Heart left ventricle (tissue), 16 donors: ENCODE data around the gene ADCY10. TPM values are rescaled to one million over a fixed set of nuclear protein-coding genes. Genes with fewer than 3 reads are reported as not detected.

Source experiments
- ATAC-seq, 4 donors: fragments of 200-7000 bp; cut with Tn5 transposase; one replicate each; pipeline ENCODE4 v1.9.1; 2020 to 2022; ENCODE audit warnings: moderate library complexity in 4 of 4, mild to moderate bottlenecking in 3 of 4, moderate number of reproducible peaks in 1 of 4
- DNase-seq, 5 donors: peaks; one replicate each; pipeline ENCODE4 v3.0.0-alpha.2; 2020
- H3K27ac ChIP-seq, 12 donors: fragments of 200-600 bp; sonication (generic) in 4 of 12; one replicate each; pipeline versions ENCODE4 v1.5.0 to v1.8.0; 2016 to 2022; ENCODE audit warnings: mild to moderate bottlenecking in 2 of 12
- H3K27me3 ChIP-seq, 9 donors: fragments of 200-600 bp; sonication (generic) in 2 of 9; one replicate each; pipeline versions ENCODE4 v1.5.1 to v1.8.0; 2016 to 2022; ENCODE audit warnings: mild to moderate bottlenecking in 3 of 9
- H3K36me3 ChIP-seq, 9 donors: fragments of 200-600 bp; sonication (generic) in 2 of 9; one replicate each; pipeline versions ENCODE4 v1.5.0 to v1.8.0; 2018 to 2022; ENCODE audit warnings: mild to moderate bottlenecking in 2 of 9
- H3K4me1 ChIP-seq, 12 donors: fragments of 200-600 bp; sonication (generic) in 4 of 12; one replicate each; pipeline versions ENCODE4 v1.5.0 to v1.8.0; 2016 to 2022; ENCODE audit warnings: mild to moderate bottlenecking in 3 of 12
- H3K4me3 ChIP-seq, 12 donors: fragments of 200-600 bp; sonication (generic) in 4 of 12; one replicate each; pipeline versions ENCODE4 v1.5.0 to v1.8.0; 2017 to 2022; ENCODE audit warnings: mild to moderate bottlenecking in 9 of 12, moderate library complexity in 4 of 12
- H3K9me3 ChIP-seq, 12 donors: fragments of 200-600 bp; sonication (generic) in 4 of 12; one replicate each; pipeline versions ENCODE4 v1.5.0 to v1.8.0; 2016 to 2022; ENCODE audit warnings: mild to moderate bottlenecking in 1 of 12
- POLR2A ChIP-seq, 2 donors: fragments of 450-650 bp; IDR thresholded peaks; one replicate each; pipeline ENCODE4 v1.6.1; 2017; ENCODE audit warnings: antibody characterized with exemption in 2 of 2, mild to moderate bottlenecking in 2 of 2, moderate library complexity in 2 of 2
- WGBS, 4 donors: extraction: QIAGEN DNeasy Blood & Tissue Kit in 2 of 4; methylation state at CpG; one replicate each; pipeline versions ENCODE4 v1.1.5 to v1.1.7; 2013 to 2018; 5-methylcytosine and 5-hydroxymethylcytosine counted together
- intact Hi-C, 10 donors: fragments of 100-400 bp; cut with DNase I; formaldehyde crosslinking; loops; one replicate each; pipeline versions ENCODE4 v1.11.1 to v1.14.2; 2022
- polyA plus RNA-seq, 2 donors: library from polyadenylated mRNA; stranded (reverse); fragments of 200-250 nt; gene quantifications; one replicate each; pipeline ENCODE4 v1.2.3, GENCODE V29; 2013
- total RNA-seq, 9 donors: library from RNA; depleted of rRNA in 2 of 9; stranded (reverse); fragments of >200 nt in 2 of 9; fragmentation: NEBNext Ultra II Directional in 3 of 9; extraction: Animal tissue kit (Norgen Biotek cat#: 25700) in 3 of 9; gene quantifications; one replicate each; pipeline versions ENCODE4 v1.1.0 to v1.2.4, GENCODE V29; 2016 to 2023
- TF ChIP-seq, protein P1 (sequence below), 12 donors: fragments of 200-600 bp; sonication (generic) in 4 of 12; IDR thresholded peaks; one replicate each; pipeline versions ENCODE4 v1.5.0 to v1.8.0; 2018 to 2022; ENCODE audit warnings: antibody characterized with exemption in 12 of 12, mild to moderate bottlenecking in 5 of 12
- donor health status: ischemic (EF 13 %, LVEDD 7.1; RV severe dilation, severe dysfunction).
- donor health status: healthy with polysubstance abuse.
- donor health status: DM: no; HTN: yes; CAD: no.
- donor health status: DM: no; HTN: no; CAD: no.
- donor health status: ischemic (EF 25% LVEDD 6.9; RV normal size, moderate dysfunction).
- donor health status: ischemic (EF 25% LVEDD 5.7; RV mildly dilated, moderate dysfunction).
- donor health status: healthy.
- donor health status: DM: yes; HTN: yes; CAD: no.
- donor health status: ischemic (EF 35%, LVEDD 5.7; RV mildly dilated, moderate dysfunction).
- donor health status: nonischemic (EF 11% LVEDD 7.7; RV severe dilation, severe dysfunction).
- donor health status: DM: yes; HTN: yes; CAD: no.
- donor health status: PGD.
- donor health status: ischemic (EF 29% LVEDD 5.4; RV normal size, mild dysfunction).
- donor health status: nonischemic (EF 23%, LVEDD 6.1; RV moderate dilation, normal function).

ADCY10 gene
- total and polyA plus RNA-seq, 11 donors, result 0.07 to 0.83 (median 0.32) TPM; not detected in 1

DNA sequence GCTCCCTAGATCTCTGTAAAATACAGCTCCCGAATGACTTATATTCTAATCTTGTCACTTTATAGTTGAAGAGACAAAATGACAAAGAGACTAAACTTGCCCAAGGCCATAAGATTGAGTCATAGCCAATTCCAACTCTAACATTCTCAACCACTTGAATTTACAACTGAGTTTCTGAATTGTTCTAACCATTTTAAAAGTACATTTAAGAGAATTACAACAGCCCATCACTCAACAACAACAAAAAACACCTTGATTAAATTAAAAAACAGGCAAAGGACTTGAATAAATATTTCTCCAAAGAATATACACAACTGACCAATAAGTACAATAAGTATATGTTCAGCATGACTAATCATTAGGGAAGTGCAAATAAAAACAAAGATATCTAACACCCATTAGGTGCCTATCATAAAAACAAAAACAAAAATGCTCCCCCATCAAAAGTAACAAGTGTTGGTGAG lies 8.7 kb upstream of the ADCY10 start:
- intact Hi-C loops, result no loop called here
- peak overlapping the region in 10 of 12 donors; percentile 0 to 67 (median 50) for H3K27ac ChIP-seq

DNA sequence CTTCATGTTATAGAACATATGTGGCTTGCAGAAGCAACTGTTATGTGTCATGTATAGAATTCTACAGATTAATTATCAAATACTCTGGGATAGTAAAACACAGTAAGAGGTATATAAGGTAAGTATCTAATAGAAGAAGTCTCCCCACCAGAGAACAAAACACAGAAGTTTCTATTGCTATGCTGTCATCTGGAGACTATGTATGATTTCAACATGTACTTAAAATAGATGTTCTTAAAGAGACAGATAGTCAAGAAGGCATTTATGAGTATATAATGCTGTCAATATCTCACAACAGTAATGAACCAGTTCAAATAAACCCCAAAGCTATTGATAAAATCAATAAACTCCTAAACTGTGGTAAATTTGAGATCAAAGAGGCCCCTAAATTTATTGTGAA lies 8.1 kb upstream of the ADCY10 start:
- ATAC-seq, result peak; percentile 61 to 84 (median 80)
- H3K9me3 ChIP-seq, result no peaks in the 10 kb centered on the region
- peak overlapping the region in 10 of 12 donors; percentile 0 to 67 (median 50) for H3K27ac ChIP-seq
- no peak for DNase-seq
- H3K4me3 ChIP-seq, result peak overlapping the region in 3 of 12 donors; percentile 2 to 9 (median 8)
- H3K36me3 ChIP-seq, result peaks cover 0 to 44% (median 21%) of the 10 kb centered on the region in 9 donors
- no peaks in the 10 kb centered on the region for H3K27me3 ChIP-seq
- TF ChIP-seq POLR2A (IDR thresholded peaks at IDR 0.05), result no peak
- TF ChIP-seq, protein P1, sequence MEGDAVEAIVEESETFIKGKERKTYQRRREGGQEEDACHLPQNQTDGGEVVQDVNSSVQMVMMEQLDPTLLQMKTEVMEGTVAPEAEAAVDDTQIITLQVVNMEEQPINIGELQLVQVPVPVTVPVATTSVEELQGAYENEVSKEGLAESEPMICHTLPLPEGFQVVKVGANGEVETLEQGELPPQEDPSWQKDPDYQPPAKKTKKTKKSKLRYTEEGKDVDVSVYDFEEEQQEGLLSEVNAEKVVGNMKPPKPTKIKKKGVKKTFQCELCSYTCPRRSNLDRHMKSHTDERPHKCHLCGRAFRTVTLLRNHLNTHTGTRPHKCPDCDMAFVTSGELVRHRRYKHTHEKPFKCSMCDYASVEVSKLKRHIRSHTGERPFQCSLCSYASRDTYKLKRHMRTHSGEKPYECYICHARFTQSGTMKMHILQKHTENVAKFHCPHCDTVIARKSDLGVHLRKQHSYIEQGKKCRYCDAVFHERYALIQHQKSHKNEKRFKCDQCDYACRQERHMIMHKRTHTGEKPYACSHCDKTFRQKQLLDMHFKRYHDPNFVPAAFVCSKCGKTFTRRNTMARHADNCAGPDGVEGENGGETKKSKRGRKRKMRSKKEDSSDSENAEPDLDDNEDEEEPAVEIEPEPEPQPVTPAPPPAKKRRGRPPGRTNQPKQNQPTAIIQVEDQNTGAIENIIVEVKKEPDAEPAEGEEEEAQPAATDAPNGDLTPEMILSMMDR (IDR thresholded peaks at IDR 0.05), result no peak
- intact Hi-C loops, result no loop called here
- H3K4me1 ChIP-seq, result peaks cover 0 to 37% (median 15%) of the 10 kb centered on the region in 12 donors

More for the DNA sequence above, 8.7 kb upstream of the ADCY10 start:
- TF ChIP-seq, protein P1 (IDR thresholded peaks at IDR 0.05), result no peak
- TF ChIP-seq POLR2A (IDR thresholded peaks at IDR 0.05), result no peak
- H3K36me3 ChIP-seq, result peaks cover 0 to 38% (median 15%) of the 10 kb centered on the region in 9 donors
- peak overlapping the region in 1 of 12 donors; percentile 8 for H3K4me3 ChIP-seq
- WGBS, 4 donors, result 46 to 55% (median 49%) methylated on average over 1 of the region's 1 CpG
- DNase-seq (no peak), ATAC-seq (peak in 1 of 4 donors; percentile 37)
- peaks cover 0 to 41% (median 15%) of the 10 kb centered on the region in 12 donors for H3K4me1 ChIP-seq
- no peaks in the 10 kb centered on the region for H3K27me3 ChIP-seq
- no peaks in the 10 kb centered on the region for H3K9me3 ChIP-seq

DNA sequence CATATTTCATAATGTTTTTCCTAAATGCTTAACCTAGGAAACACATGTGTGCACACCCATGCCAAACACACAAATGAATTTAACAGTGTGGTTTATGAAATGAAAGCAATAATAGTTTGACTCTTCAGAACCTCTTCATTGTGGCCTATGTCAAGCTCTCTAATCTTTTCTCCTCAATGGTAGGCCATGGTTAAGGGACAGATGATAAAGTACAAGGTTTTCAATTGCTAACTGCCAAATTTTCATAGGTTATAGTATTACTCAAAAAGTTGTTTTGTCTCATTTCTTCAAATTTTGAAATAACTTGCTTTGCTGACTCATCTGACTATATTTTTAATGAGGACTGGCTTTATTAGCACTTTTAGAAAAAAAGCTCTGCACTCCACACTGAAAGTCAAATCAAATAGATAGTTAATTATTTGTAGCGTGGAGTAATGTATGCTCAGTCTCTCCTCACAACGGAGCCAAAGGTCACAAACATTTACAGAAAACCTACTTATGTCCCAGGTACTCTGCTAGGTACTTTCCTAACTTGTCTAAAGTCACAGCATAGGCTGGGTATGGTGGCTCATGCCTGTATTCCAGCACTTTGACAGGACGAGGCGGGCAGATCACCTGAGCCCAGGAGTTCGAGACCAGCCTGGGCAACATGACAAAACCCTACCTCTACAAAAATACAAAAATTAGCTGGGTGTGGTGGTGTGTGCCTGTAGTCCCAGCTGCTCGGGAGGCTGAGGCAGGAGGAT lies 3.0 kb upstream of the ADCY10 start:
- no peak for TF ChIP-seq POLR2A (IDR thresholded peaks at IDR 0.05)
- TF ChIP-seq, protein P1 (IDR thresholded peaks at IDR 0.05), result no peak
- WGBS, 4 donors, result 93 to 99% (median 95%) methylated on average over 5 to 6 of the region's 6 CpGs
- Histone ChIP-seq H3K4me1 (peaks cover 0 to 14% (median 3%) of the 10 kb centered on the region in 12 donors), H3K27ac (peak overlapping the region in 1 of 12 donors; percentile 7), H3K4me3 (no peak overlapping the region), H3K27me3 (no peaks in the 10 kb centered on the region), H3K9me3 (no peaks in the 10 kb centered on the region), H3K36me3 (peaks cover 0 to 59% (median 31%) of the 10 kb centered on the region in 9 donors)
- no peak for ATAC-seq
- no peak for DNase-seq
- intact Hi-C loops, result loop anchor here in 1 of 10 donors (10.0 kb wide), 1 partner anchor 92 kb away; no protein-coding TSS in a partner anchor

DNA sequence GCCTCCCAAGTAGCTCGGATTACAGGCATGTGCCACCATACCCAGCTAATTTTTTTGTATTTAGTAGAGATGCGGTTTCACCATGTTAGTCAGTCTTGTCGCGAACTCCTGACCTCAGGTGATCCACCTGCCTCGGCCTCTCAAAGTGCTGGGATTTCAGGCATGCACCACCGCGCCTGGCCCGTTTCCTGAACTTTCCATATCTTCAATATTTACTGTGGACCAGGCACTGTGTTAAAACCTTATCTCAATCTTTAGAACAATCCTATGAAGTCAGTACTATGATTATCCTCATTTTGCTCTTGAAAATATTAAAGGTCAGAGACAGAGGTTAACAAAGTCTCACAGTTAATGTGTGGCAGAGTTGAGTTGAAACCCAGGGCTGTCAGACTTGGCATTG lies 1.6 kb upstream of the ADCY10 start:
- DNase-seq, result no peak
- peaks cover 0 to 59% (median 31%) of the 10 kb centered on the region in 9 donors for H3K36me3 ChIP-seq
- 97 to 98% (median 97%) methylated on average over 8 of the region's 8 CpGs for WGBS, 4 donors
- TF ChIP-seq, protein P1 (IDR thresholded peaks at IDR 0.05), result no peak
- no peaks in the 10 kb centered on the region for H3K27me3 ChIP-seq
- H3K4me3 ChIP-seq, result no peak overlapping the region
- H3K9me3 ChIP-seq, result no peaks in the 10 kb centered on the region
- H3K4me1 ChIP-seq, result peaks cover 0 to 19% (median 0%) of the 10 kb centered on the region in 12 donors
- no peak for ATAC-seq
- no peak overlapping the region for H3K27ac ChIP-seq
- intact Hi-C loops, result loop anchor here in 1 of 10 donors (10.0 kb wide), 1 partner anchor 91 kb away; no protein-coding TSS in a partner anchor
